Skeletal muscle tissue (tissue), 4 donors: ENCODE data around the gene CNOT9. TPM values are rescaled to one million over a fixed set of nuclear protein-coding genes. Genes with fewer than 3 reads are reported as not detected.

Experiments
- H3K27ac ChIP-seq: one replicate; pipeline ENCODE4 v1.7.0; 2013; ENCODE audit warnings: mild to moderate bottlenecking, low read depth, low read length, inconsistent platforms
- H3K27me3 ChIP-seq, 3 donors: one replicate each; pipeline ENCODE4 v1.7.0; 2013; ENCODE audit warnings: low read length in 3 of 3; ENCODE audit not compliant: control insufficient read depth in 3 of 3, insufficient read depth in 3 of 3
- H3K36me3 ChIP-seq, 3 donors: one replicate each; pipeline ENCODE4 v1.7.0; 2013; ENCODE audit warnings: low read length in 3 of 3; ENCODE audit not compliant: control insufficient read depth in 3 of 3, insufficient read depth in 3 of 3
- H3K4me1 ChIP-seq, 3 donors: one replicate each; pipeline ENCODE4 v1.7.0; 2013; ENCODE audit warnings: low read length in 3 of 3, mild to moderate bottlenecking in 3 of 3; ENCODE audit not compliant: control insufficient read depth in 3 of 3, insufficient read depth in 3 of 3
- H3K4me3 ChIP-seq, 3 donors: one replicate each; pipeline ENCODE4 v1.7.0; 2013; ENCODE audit warnings: low read length in 3 of 3
- H3K9ac ChIP-seq, 3 donors: one replicate each; pipeline ENCODE4 v1.7.0; 2013; ENCODE audit warnings: low read length in 3 of 3, mild to moderate bottlenecking in 3 of 3, moderate library complexity in 2 of 3, low read depth in 1 of 3
- H3K9me3 ChIP-seq, 3 donors: one replicate each; pipeline ENCODE4 v1.7.0; 2013; ENCODE audit warnings: low read length in 3 of 3; ENCODE audit not compliant: control insufficient read depth in 3 of 3
- total RNA-seq: library from RNA; depleted of rRNA; stranded (reverse); fragments of >200 nt; gene quantifications from one replicate; pipeline ENCODE4 v1.2.3, GENCODE V29; 2014
- donor health status: Osteomylitis.

CNOT9 gene
- total RNA-seq, 1 donor from 2014 or later: 27.1 TPM

- peaks cover 11 to 24% (median 12%) of the 10 kb centered on the region in 3 donors for H3K4me1 ChIP-seq
- no peak overlapping the region for H3K27ac ChIP-seq
- no peak overlapping the region for H3K9ac ChIP-seq
- H3K36me3 ChIP-seq: peaks cover 12 to 35% (median 14%) of the 10 kb centered on the region in 3 donors
- H3K9me3 ChIP-seq: no peaks in the 10 kb centered on the region
- H3K27me3 ChIP-seq: no peaks in the 10 kb centered on the region
- H3K4me3 ChIP-seq: no peak overlapping the region
Observed at GRCh38 chr2:218615868-218616315, 47.3 kb downstream of the CNOT9 start.

- peaks cover 14 to 30% (median 18%) of the 10 kb centered on the region in 3 donors for H3K4me1 ChIP-seq
- H3K9me3 ChIP-seq: no peaks in the 10 kb centered on the region
- no peak overlapping the region for H3K9ac ChIP-seq
- H3K36me3 ChIP-seq: peaks cover 17 to 51% (median 21%) of the 10 kb centered on the region in 3 donors
- H3K27me3 ChIP-seq: no peaks in the 10 kb centered on the region
- H3K27ac ChIP-seq: no peak overlapping the region
- no peak overlapping the region for H3K4me3 ChIP-seq
Observed at GRCh38 chr2:218618102-218618860, 49.6 kb downstream of the CNOT9 start.

- Histone ChIP-seq H3K9me3 (no peaks in the 10 kb centered on the region), H3K27ac (no peak overlapping the region), H3K36me3 (peaks cover 14 to 57% (median 25%) of the 10 kb centered on the region in 3 donors), H3K9ac (no peak overlapping the region), H3K4me3 (no peak overlapping the region), H3K27me3 (no peaks in the 10 kb centered on the region), H3K4me1 (peaks cover 10 to 17% (median 10%) of the 10 kb centered on the region in 3 donors)
Observed at GRCh38 chr2:218621007-218621406, 52.4 kb downstream of the CNOT9 start.

GRCh38 chr2:218622606-218623365 is 54.1 kb downstream of the CNOT9 start:
- Histone ChIP-seq H3K9ac (no peak overlapping the region), H3K9me3 (no peaks in the 10 kb centered on the region), H3K27me3 (no peaks in the 10 kb centered on the region), H3K36me3 (peaks cover 21 to 58% (median 27%) of the 10 kb centered on the region in 3 donors), H3K4me3 (no peak overlapping the region), H3K4me1 (peaks cover 9 to 17% (median 10%) of the 10 kb centered on the region in 3 donors), H3K27ac (no peak overlapping the region)

- no peaks in the 10 kb centered on the region for H3K9me3 ChIP-seq
Observed at GRCh38 chr2:218623366-218623705, 54.7 kb downstream of the CNOT9 start.

GRCh38 chr2:218626369-218626768 is 57.7 kb downstream of the CNOT9 start:
- Histone ChIP-seq H3K9me3 (no peaks in the 10 kb centered on the region), H3K4me3 (no peak overlapping the region), H3K36me3 (peaks cover 31 to 65% (median 43%) of the 10 kb centered on the region in 3 donors), H3K27me3 (no peaks in the 10 kb centered on the region), H3K4me1 (peaks cover 6 to 10% (median 8%) of the 10 kb centered on the region in 3 donors), H3K9ac (no peak overlapping the region), H3K27ac (no peak overlapping the region)

More at GRCh38 chr2:218623366-218623705, 54.7 kb downstream of the CNOT9 start:
- Histone ChIP-seq H3K4me1 (peaks cover 9 to 17% (median 10%) of the 10 kb centered on the region in 3 donors), H3K9ac (no peak overlapping the region), H3K4me3 (no peak overlapping the region), H3K36me3 (peaks cover 25 to 60% (median 32%) of the 10 kb centered on the region in 3 donors), H3K27me3 (no peaks in the 10 kb centered on the region), H3K27ac (no peak overlapping the region)

GRCh38 chr2:218627939-218628338 is 59.3 kb downstream of the CNOT9 start:
- H3K27ac ChIP-seq: no peak overlapping the region
- H3K9ac ChIP-seq: no peak overlapping the region
- H3K4me3 ChIP-seq: no peak overlapping the region
- H3K27me3 ChIP-seq: no peaks in the 10 kb centered on the region
- peaks cover under 1 to 2% (median 2%) of the 10 kb centered on the region in 3 donors for H3K4me1 ChIP-seq
- H3K36me3 ChIP-seq: peaks cover 41 to 72% (median 49%) of the 10 kb centered on the region in 3 donors
- H3K9me3 ChIP-seq: no peaks in the 10 kb centered on the region

- Histone ChIP-seq H3K9me3 (no peaks in the 10 kb centered on the region), H3K4me3 (no peak overlapping the region), H3K27me3 (no peaks in the 10 kb centered on the region), H3K4me1 (no peaks in the 10 kb centered on the region), H3K9ac (no peak overlapping the region), H3K36me3 (peaks cover 67 to 80% (median 70%) of the 10 kb centered on the region in 3 donors), H3K27ac (no peak overlapping the region)
Observed at GRCh38 chr2:218631837-218632236, 63.2 kb downstream of the CNOT9 start.

GRCh38 chr2:218635719-218636118 is 67.1 kb downstream of the CNOT9 start:
- Histone ChIP-seq H3K9me3 (no peaks in the 10 kb centered on the region), H3K36me3 (peaks cover 77 to 85% (median 82%) of the 10 kb centered on the region in 3 donors), H3K27me3 (no peaks in the 10 kb centered on the region), H3K9ac (no peak overlapping the region), H3K4me3 (no peak overlapping the region), H3K4me1 (no peaks in the 10 kb centered on the region), H3K27ac (no peak overlapping the region)

- Histone ChIP-seq H3K36me3 (peaks cover 76 to 85% (median 83%) of the 10 kb centered on the region in 3 donors), H3K4me1 (no peaks in the 10 kb centered on the region), H3K4me3 (no peak overlapping the region)
Observed at GRCh38 chr2:218638372-218638771, 69.7 kb downstream of the CNOT9 start.

More at GRCh38 chr2:218638372-218638771, 69.7 kb downstream of the CNOT9 start:
- Histone ChIP-seq H3K27me3 (no peaks in the 10 kb centered on the region), H3K9me3 (no peaks in the 10 kb centered on the region), H3K9ac (no peak overlapping the region), H3K27ac (no peak overlapping the region)
